ENCODE results near the gene CTDP1.
"Not testable (repeated sequence)": the region's sequence is repeated elsewhere in the genome, so short reads cannot be mapped to it uniquely, and the experiment has no call there.

Gene CTDP1

GRCh38 chr18:79692886-79693285 lies 13.3 kb downstream of the CTDP1 start:
- Histone ChIP-seq H3K36me3 (replicated peaks; ENCODE audit: insufficient read depth, low read length) (peaks cover 18% of the 10 kb centered on the region), H3K79me2 (ENCODE audit: low read length) (peaks cover 53% of the 10 kb centered on the region), H3K27me3 (replicated peaks; ENCODE audit: insufficient read depth, low read length) (no peaks in the 10 kb centered on the region), H3K9me3 (replicated peaks; ENCODE audit: insufficient read depth, low read length) (no peaks in the 10 kb centered on the region), H3K9me2 (replicated peaks; ENCODE audit: insufficient read depth, low read length) (no peaks in the 10 kb centered on the region), H2AFZ (ENCODE audit: low read length) (no peak overlapping the region), H3K4me3 (ENCODE audit: low read length) (no peak overlapping the region), H3F3A (ENCODE audit: insufficient read depth, low read length) (no peaks in the 10 kb centered on the region), H3K4me2 (ENCODE audit: low read depth, low read length) (no peak overlapping the region), H3K9ac (ENCODE audit: low read length) (no peak overlapping the region), H4K20me1 (ENCODE audit: insufficient read depth, low read length) (no peaks in the 10 kb centered on the region), H3K27ac (ENCODE audit: low read length) (no peak overlapping the region), H3K4me1 (ENCODE audit: low read length) (no peaks in the 10 kb centered on the region)
- no peak for DNase-seq
- TF ChIP-seq CTCF (IDR thresholded peaks at IDR 0.05; ENCODE audit: low read length) (no peak), EZH2 (optimal IDR thresholded peaks at IDR 0.05; ENCODE audit: low read depth, low read length) (no peak), EZH2phosphoT487 (IDR thresholded peaks at IDR 0.05; ENCODE audit: low read length) (no peak)

- H3K4me3 ChIP-seq (ENCODE audit: low read length) = no peak overlapping the region
- no peak overlapping the region for H2AFZ ChIP-seq (ENCODE audit: low read length)
- no peaks in the 10 kb centered on the region for H3K4me1 ChIP-seq (ENCODE audit: low read length)
- H3K27me3 ChIP-seq (replicated peaks; ENCODE audit: insufficient read depth, low read length) = no peaks in the 10 kb centered on the region
- no peak overlapping the region for H3K9ac ChIP-seq (ENCODE audit: low read length)
- DNase-seq = no peak
- no peak overlapping the region for H3K4me2 ChIP-seq (ENCODE audit: low read depth, low read length)
- H3F3A ChIP-seq (ENCODE audit: insufficient read depth, low read length) = no peaks in the 10 kb centered on the region
- no peak overlapping the region for H3K27ac ChIP-seq (ENCODE audit: low read length)
- H3K9me3 ChIP-seq (replicated peaks; ENCODE audit: insufficient read depth, low read length) = no peaks in the 10 kb centered on the region
- H3K79me2 ChIP-seq (ENCODE audit: low read length) = peaks cover 47% of the 10 kb centered on the region
- TF ChIP-seq CTCF (IDR thresholded peaks at IDR 0.05; ENCODE audit: low read length) (no peak), EZH2 (optimal IDR thresholded peaks at IDR 0.05; ENCODE audit: low read depth, low read length) (no peak), EZH2phosphoT487 (IDR thresholded peaks at IDR 0.05; ENCODE audit: low read length) (no peak)
- H3K9me2 ChIP-seq (replicated peaks; ENCODE audit: insufficient read depth, low read length) = no peaks in the 10 kb centered on the region
- H3K36me3 ChIP-seq (replicated peaks; ENCODE audit: insufficient read depth, low read length) = peaks cover 26% of the 10 kb centered on the region
- no peaks in the 10 kb centered on the region for H4K20me1 ChIP-seq (ENCODE audit: insufficient read depth, low read length)
Observed at GRCh38 chr18:79693561-79694205, 14.1 kb downstream of the CTDP1 start.

- not testable (repeated sequence) for H2AFZ ChIP-seq (ENCODE audit: low read length); H3F3A ChIP-seq (ENCODE audit: insufficient read depth, low read length); H3K4me1 ChIP-seq (ENCODE audit: low read length); H3K9ac ChIP-seq (ENCODE audit: low read length); H3K4me3 ChIP-seq (ENCODE audit: low read length); H3K9me2 ChIP-seq (replicated peaks; ENCODE audit: insufficient read depth, low read length); H3K4me2 ChIP-seq (ENCODE audit: low read depth, low read length); H3K27ac ChIP-seq (ENCODE audit: low read length); H4K20me1 ChIP-seq (ENCODE audit: insufficient read depth, low read length); H3K9me3 ChIP-seq (replicated peaks; ENCODE audit: insufficient read depth, low read length); DNase-seq; H3K27me3 ChIP-seq (replicated peaks; ENCODE audit: insufficient read depth, low read length)
- H3K36me3 ChIP-seq (replicated peaks; ENCODE audit: insufficient read depth, low read length) = peaks cover 28% of the 10 kb centered on the region
- H3K79me2 ChIP-seq (ENCODE audit: low read length) = peaks cover 40% of the 10 kb centered on the region
Observed at GRCh38 chr18:79694206-79694894, 14.7 kb downstream of the CTDP1 start.

- TF ChIP-seq EZH2 (optimal IDR thresholded peaks at IDR 0.05; ENCODE audit: low read depth, low read length) (no peak), EZH2phosphoT487 (IDR thresholded peaks at IDR 0.05; ENCODE audit: low read length) (no peak), CTCF (IDR thresholded peaks at IDR 0.05; ENCODE audit: low read length) (no peak)
- Histone ChIP-seq H3K4me3 (ENCODE audit: low read length) (no peak overlapping the region), H3K36me3 (replicated peaks; ENCODE audit: insufficient read depth, low read length) (peaks cover 28% of the 10 kb centered on the region), H3K9ac (ENCODE audit: low read length) (no peak overlapping the region), H3K27me3 (replicated peaks; ENCODE audit: insufficient read depth, low read length) (no peaks in the 10 kb centered on the region), H3K4me1 (ENCODE audit: low read length) (no peaks in the 10 kb centered on the region), H3F3A (ENCODE audit: insufficient read depth, low read length) (no peaks in the 10 kb centered on the region), H3K9me3 (replicated peaks; ENCODE audit: insufficient read depth, low read length) (no peaks in the 10 kb centered on the region), H4K20me1 (ENCODE audit: insufficient read depth, low read length) (no peaks in the 10 kb centered on the region), H3K79me2 (ENCODE audit: low read length) (peaks cover 35% of the 10 kb centered on the region), H3K9me2 (replicated peaks; ENCODE audit: insufficient read depth, low read length) (no peaks in the 10 kb centered on the region), H2AFZ (ENCODE audit: low read length) (no peak overlapping the region), H3K27ac (ENCODE audit: low read length) (no peak overlapping the region), H3K4me2 (ENCODE audit: low read depth, low read length) (no peak overlapping the region)
- no peak for DNase-seq
Observed at GRCh38 chr18:79694895-79695213, 15.3 kb downstream of the CTDP1 start.

All from MM.1S (cell line).